HG02943 (cell line): ENCODE results near the gene BCS1L.

ENCODE experiments used
- ATAC-seq: cut with Tn5 transposase; IDR thresholded peaks from one replicate; pipeline ENCODE4 v1.9.1; 2021; ENCODE audit warnings: mild to moderate bottlenecking, low read depth, moderate library complexity; ENCODE audit not compliant: unreplicated experiment

BCS1L gene

GRCh38 chr2:218710687-218711549 is 51.4 kb downstream of the BCS1L start, which contains the start of gene TTLL4:
Gene TTLL4, plus strand, starts transcription at chr2:218710835. Its CDS starts 26,842 bp downstream, at chr2:218737677.
- ATAC-seq, result peak; percentile 79

- no peak for ATAC-seq
These were observed 52.1 kb downstream of the BCS1L start for GRCh38 chr2:218711550-218711929.
